Epithelial cell of proximal tubule (primary cell): ENCODE results near the gene RUSF1. TPM values are rescaled to one million over a fixed set of nuclear protein-coding genes. Genes with fewer than 3 reads are reported as not detected.
A peak's percentile ranks its signal among the peaks of the same experiment; 100 is the strongest.

Source experiments
- DNase-seq: peaks from one replicate; pipeline ENCODE4 v3.0.0-alpha.2; 2011; ENCODE audit warnings: low read depth
- H3K4me3 ChIP-seq: 2 replicates; pipeline ENCODE4 v1.5.1; 2011; ENCODE audit warnings: low read depth, mild to moderate bottlenecking, low read length
- CTCF ChIP-seq: conservative IDR thresholded peaks from 2 replicates; pipeline ENCODE4 v1.5.1; 2012; ENCODE audit warnings: low read depth, mild to moderate bottlenecking, low read length
- total RNA-seq: library from RNA; depleted of rRNA; stranded (reverse); fragments of >200 nt; gene quantifications from 2 replicates; pipeline ENCODE4 v1.2.3, GENCODE V29; 2015

RUSF1 gene
- total RNA-seq, 1 donor from 2014 or later, result 42.8 TPM

- TF ChIP-seq CTCF, result no peak
- DNase-seq, result no peak
- no peak overlapping the region for H3K4me3 ChIP-seq
Observed at GRCh38 chr16:31461201-31461920, 46.8 kb downstream of the RUSF1 start.

- H3K4me3 ChIP-seq, result peak overlapping the region; percentile 70
- peak; percentile 78 for TF ChIP-seq CTCF
- no peak for DNase-seq
Observed at GRCh38 chr16:31460582-31461002, 47.6 kb downstream of the RUSF1 start.

GRCh38 chr16:31459687-31460581, 48.3 kb downstream of the RUSF1 start:
- TF ChIP-seq CTCF, result no peak
- peak overlapping the region; percentile 93 for H3K4me3 ChIP-seq
- DNase-seq, result no peak

GRCh38 chr16:31458844-31459686, 49.1 kb downstream of the RUSF1 start, which contains the start of gene ARMC5:
Gene ARMC5 (plus strand): TSS chr16:31459501. CDS start chr16:31459525, 24 bp downstream.
- peak; percentile 85 for DNase-seq
- TF ChIP-seq CTCF, result peak; percentile 49
- peak within 1 kb of the TSS; percentile 93 for H3K4me3 ChIP-seq

GRCh38 chr16:31458073-31458843, 49.9 kb downstream of the RUSF1 start:
- peak; percentile 42 for TF ChIP-seq CTCF
- H3K4me3 ChIP-seq, result peak overlapping the region; percentile 93
- DNase-seq, result no peak

GRCh38 chr16:31456988-31457360, 51.2 kb downstream of the RUSF1 start:
- H3K4me3 ChIP-seq, result no peak overlapping the region
- TF ChIP-seq CTCF, result no peak
- no peak for DNase-seq
